GM19468 (cell line): ENCODE measurements around the gene PRAMEF17.
"Not testable (repeated sequence)": the region's sequence is repeated elsewhere in the genome, so short reads cannot be mapped to it uniquely, and the experiment has no call there.

ENCODE experiments used
- ATAC-seq: cut with Tn5 transposase; IDR thresholded peaks from one replicate; pipeline ENCODE4 v1.9.1; 2021; ENCODE audit warnings: mild to moderate bottlenecking, moderate library complexity, moderate number of reproducible peaks; ENCODE audit not compliant: unreplicated experiment; ENCODE audit errors: extremely low read depth

PRAMEF17 gene

GRCh38 chr1:13389332-13389731 lies at the start of gene PRAMEF17:
Gene PRAMEF17 (plus strand): TSS chr1:13389632. CDS start chr1:13389658, 26 bp downstream.
- not testable (repeated sequence) for ATAC-seq

GRCh38 chr1:13342496-13342895 lies 46.9 kb upstream of the PRAMEF17 start:
- not testable (repeated sequence) for ATAC-seq

- not testable (repeated sequence) for ATAC-seq
Observed at GRCh38 chr1:13347034-13347433, 42.4 kb upstream of the PRAMEF17 start, which contains the start of gene PRAMEF14. Gene PRAMEF14 (minus strand): TSS chr1:13347134. CDS start chr1:13345314, 1,820 bp downstream.

GRCh38 chr1:13353476-13353875 lies 36.0 kb upstream of the PRAMEF17 start:
- ATAC-seq, result not testable (repeated sequence)

- not testable (repeated sequence) for ATAC-seq
Observed at GRCh38 chr1:13354475-13354874, 35.0 kb upstream of the PRAMEF17 start.

- not testable (repeated sequence) for ATAC-seq
Observed at GRCh38 chr1:13356774-13357173, 32.7 kb upstream of the PRAMEF17 start.

- ATAC-seq, result not testable (repeated sequence)
Observed at GRCh38 chr1:13362364-13362763, 27.1 kb upstream of the PRAMEF17 start.

GRCh38 chr1:13364928-13365327 lies 24.5 kb upstream of the PRAMEF17 start:
- ATAC-seq, result not testable (repeated sequence)

- not testable (repeated sequence) for ATAC-seq
Observed at GRCh38 chr1:13366536-13366935, 22.9 kb upstream of the PRAMEF17 start.

- ATAC-seq, result not testable (repeated sequence)
Observed at GRCh38 chr1:13368544-13368943, 20.9 kb upstream of the PRAMEF17 start.

GRCh38 chr1:13378983-13379382 lies 10.4 kb upstream of the PRAMEF17 start:
- ATAC-seq, result not testable (repeated sequence)

GRCh38 chr1:13380380-13380779 lies 9.1 kb upstream of the PRAMEF17 start:
- not testable (repeated sequence) for ATAC-seq

GRCh38 chr1:13393004-13393403 lies 3.6 kb downstream of the PRAMEF17 start:
- ATAC-seq, result not testable (repeated sequence)

- not testable (repeated sequence) for ATAC-seq
Observed at GRCh38 chr1:13394761-13395160, 5.3 kb downstream of the PRAMEF17 start.

- not testable (repeated sequence) for ATAC-seq
Observed at GRCh38 chr1:13395311-13395710, 5.9 kb downstream of the PRAMEF17 start.

- no peak for ATAC-seq
Observed at GRCh38 chr1:13407811-13408210, 18.4 kb downstream of the PRAMEF17 start.

- not testable (repeated sequence) for ATAC-seq
Observed at GRCh38 chr1:13410150-13410549, 20.7 kb downstream of the PRAMEF17 start, which contains the start of gene PRAMEF20. Gene PRAMEF20 (plus strand): TSS chr1:13410450. CDS start chr1:13416355, 5,905 bp downstream.

GRCh38 chr1:13430495-13430894 lies 41.1 kb downstream of the PRAMEF17 start:
- no peak for ATAC-seq

GRCh38 chr1:13432251-13432650 lies 42.8 kb downstream of the PRAMEF17 start:
- ATAC-seq, result no peak

- ATAC-seq, result not testable (repeated sequence)
Observed at GRCh38 chr1:13433694-13434358, 44.4 kb downstream of the PRAMEF17 start.

GRCh38 chr1:13435458-13435857 lies 46.0 kb downstream of the PRAMEF17 start:
- no peak for ATAC-seq
